ENCODE data around the gene DNAJC9.
"Not testable (repeated sequence)": the region's sequence is repeated elsewhere in the genome, so short reads cannot be mapped to it uniquely, and the experiment has no call there.

Gene DNAJC9

GRCh38 chr10:73246646-73247508 is at the start of gene DNAJC9:
TSS of gene DNAJC9 (minus strand) at chr10:73247255. CDS start at chr10:73247189, 66 bp downstream.
- peak; percentile 98 for DNase-seq

DNA sequence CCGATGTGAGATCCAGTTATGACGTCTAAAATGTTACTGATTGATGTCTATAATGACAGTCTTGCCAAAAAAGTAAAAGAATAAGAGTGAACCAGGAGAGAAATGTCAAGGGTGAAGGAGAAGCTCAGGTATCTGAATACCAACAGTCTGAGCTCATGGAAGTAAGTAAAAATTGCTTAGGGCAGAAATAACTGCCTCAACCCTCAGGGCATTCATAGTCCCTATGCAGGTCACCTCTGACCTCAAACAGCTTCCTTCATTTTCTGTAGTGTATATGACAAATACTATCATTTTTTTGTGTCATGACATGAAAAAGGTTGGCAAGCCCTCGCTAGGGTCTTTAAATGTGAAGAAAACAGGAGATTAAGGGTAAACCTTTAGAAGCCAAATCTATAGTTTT is 46.4 kb upstream of the DNAJC9 start:
- DNase-seq, result no peak

DNA sequence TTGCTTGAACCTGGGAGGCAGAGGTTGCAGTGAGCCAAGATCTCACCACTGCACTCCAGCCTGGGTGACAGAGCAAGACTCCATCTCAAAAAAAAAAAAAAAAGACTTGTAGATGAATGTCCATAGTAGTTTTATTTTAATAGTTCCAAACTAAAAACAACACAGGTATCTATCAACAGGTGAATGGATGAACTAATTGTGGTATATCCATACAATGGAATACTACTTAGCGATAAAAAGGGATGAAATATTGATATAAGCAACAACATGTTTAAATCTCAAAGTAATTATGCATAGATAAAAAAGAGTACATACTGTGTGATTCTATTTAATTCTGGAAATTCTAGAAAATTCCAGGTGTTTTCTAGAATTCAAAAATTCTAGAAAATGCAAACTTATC is 42.9 kb upstream of the DNAJC9 start:
- DNase-seq, result no peak

DNA sequence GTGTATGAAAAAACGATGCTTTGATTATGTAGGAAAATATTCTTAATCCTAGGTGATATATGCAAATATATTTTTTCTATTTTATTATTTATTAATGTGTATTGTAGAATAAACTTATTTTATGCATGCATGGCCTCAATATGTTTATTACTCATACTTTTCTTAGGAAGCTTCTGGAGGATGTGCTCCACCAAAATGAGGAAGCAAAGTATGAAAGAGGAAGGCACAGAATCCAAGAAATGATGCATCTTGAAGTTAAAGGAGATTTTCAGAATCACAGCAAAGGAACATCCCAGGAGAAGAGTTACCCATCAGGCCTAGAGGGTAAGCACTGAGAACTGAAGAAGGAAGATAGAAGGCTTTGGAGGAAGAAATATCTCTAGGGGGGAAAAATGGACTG is 40.4 kb upstream of the DNAJC9 start:
- no peak for DNase-seq

- no peak for DNase-seq
Observed at GRCh38 chr10:73281097-73281496, 34.0 kb upstream of the DNAJC9 start.

GRCh38 chr10:73264423-73264822 is 17.4 kb upstream of the DNAJC9 start:
- no peak for DNase-seq

- DNase-seq, result no peak
Observed at GRCh38 chr10:73263693-73264347, 16.8 kb upstream of the DNAJC9 start.

DNA sequence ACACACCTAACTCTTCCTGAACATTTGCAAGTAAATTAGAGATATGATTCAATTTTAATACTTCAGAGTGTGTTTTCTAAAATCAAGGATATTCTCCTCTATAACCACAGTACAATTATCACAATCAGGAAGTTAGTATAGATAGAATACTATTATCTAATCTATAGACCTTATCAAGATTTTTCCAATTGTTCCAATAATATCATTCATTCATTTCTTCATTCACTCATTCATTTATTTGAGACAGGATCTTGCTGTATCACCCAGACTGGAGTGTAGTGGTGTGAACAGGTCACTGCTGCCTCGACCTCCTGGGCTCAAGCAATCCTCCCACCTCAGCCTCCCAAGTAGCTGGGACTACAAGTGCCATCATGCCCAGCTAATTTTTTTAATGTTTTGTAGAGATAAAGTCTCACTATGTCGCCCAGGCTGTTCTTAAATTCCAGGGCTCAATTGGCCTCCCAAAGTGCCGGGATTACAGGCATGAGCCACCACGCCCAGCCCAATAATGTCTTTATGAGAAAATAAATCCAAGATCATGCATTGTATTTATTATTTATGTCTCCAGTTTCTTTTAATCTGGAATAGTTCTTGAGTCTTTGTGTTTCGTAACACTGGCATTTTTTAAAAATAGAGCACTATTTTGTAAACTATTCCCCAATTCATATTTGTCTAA is 16.0 kb upstream of the DNAJC9 start:
- no peak for DNase-seq

- DNase-seq, result no peak
Observed at GRCh38 chr10:73262105-73262730, 15.2 kb upstream of the DNAJC9 start.

GRCh38 chr10:73261362-73261995 is 14.4 kb upstream of the DNAJC9 start:
- DNase-seq, result no peak

- not testable (repeated sequence) for DNase-seq
Observed at GRCh38 chr10:73258612-73259011, 11.6 kb upstream of the DNAJC9 start.

DNA sequence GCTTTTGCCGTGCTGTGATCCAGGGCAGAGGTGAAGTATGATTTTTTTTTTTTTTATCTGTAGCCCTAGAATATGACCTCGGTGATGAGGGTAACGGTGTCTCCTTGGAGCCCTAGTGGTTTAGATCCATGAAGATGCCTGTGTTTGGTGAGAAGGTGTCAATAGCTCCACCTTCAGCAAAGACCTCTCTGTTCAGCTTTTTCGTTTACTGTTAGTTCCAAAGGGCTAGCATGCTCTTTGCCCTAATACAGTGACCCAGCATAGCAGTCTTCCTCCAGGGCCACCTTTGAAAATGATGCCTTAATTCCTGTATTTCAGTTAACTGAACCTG is 6.1 kb upstream of the DNAJC9 start:
- DNase-seq, result no peak

GRCh38 chr10:73252445-73253224 is 5.6 kb upstream of the DNAJC9 start, which contains the start of gene MRPS16:
TSS of gene MRPS16 (minus strand) at chr10:73252644. CDS start at chr10:73252482, 162 bp downstream.
- DNase-seq, result peak; percentile 85

DNA sequence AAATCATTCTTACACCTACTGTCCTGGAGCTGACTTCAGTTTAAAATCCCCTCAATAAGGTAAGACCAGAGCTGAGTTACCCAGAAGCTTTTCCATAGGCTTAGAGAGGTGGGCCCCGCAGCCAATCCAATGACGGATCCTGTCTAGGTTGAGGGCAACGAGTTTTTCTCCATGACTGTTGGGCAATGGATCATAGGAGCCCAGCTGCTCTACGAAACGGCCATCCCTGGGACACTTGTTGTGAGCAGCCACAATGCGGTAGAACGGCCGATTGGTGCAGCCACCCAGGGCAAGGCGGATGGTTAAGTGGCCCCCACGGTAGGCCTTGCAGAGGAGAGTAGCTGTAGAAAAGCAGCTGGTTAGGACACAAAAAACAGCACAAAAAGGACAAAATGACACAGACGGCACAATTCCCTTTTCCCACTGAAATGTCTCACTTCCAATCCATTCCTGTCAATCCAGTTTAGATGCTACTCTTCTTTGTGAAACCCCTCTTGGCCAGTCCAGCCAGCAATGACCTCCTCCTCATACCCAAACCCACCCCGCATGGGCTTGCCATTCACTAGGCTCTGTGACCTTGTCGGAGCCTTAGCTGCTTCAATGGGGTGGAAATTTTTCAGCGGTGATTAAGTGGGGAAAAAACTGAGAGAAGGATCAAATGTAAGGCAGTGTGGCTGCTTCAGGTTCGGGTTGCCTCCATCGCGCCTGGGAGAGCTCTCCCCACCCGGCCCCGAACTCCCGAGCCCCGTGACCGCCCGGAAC is 4.8 kb upstream of the DNAJC9 start:
- DNase-seq, result no peak

- no peak for DNase-seq
Observed at GRCh38 chr10:73248259-73248724, 1.2 kb upstream of the DNAJC9 start.

- DNase-seq, result no peak
Observed at GRCh38 chr10:73247509-73248258, 629 bp upstream of the DNAJC9 start.

- DNase-seq, result no peak
Observed at GRCh38 chr10:73246322-73246645, 771 bp downstream of the DNAJC9 start.

GRCh38 chr10:73244866-73245477 is 2.1 kb downstream of the DNAJC9 start:
- DNase-seq, result no peak

- no peak for DNase-seq
Observed at GRCh38 chr10:73239908-73240307, 7.1 kb downstream of the DNAJC9 start.

DNA sequence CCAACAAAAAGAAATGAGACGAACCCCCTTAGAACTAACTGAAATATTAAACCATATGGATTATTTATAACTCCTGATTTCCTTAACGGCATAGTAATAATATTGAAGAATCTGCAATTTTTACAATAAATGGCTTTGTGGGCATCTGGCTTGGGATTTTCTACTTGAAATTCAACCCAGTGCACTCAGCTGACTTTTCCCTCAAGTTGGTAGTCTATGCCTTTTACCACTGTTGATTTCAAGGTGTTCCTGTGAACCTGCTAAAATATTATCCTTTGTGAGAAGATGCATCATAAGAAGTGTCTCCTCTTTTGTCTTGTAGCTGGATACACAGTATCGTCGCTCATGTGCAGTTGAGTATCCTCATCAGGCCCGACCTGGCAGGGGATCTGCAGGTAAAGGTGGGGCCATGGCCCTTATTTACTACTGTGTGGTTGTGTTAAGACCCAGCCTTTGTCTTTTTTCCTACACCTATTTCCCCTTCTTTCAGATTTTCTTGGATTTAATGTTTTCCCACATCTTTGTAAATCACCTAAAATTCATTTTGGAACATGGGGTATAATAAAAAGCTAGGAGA is 8.0 kb downstream of the DNAJC9 start:
- no peak for DNase-seq
